IMR-90 (cell line): Measurements from ENCODE around the gene FAM20C. TPM values are rescaled to one million over a fixed set of nuclear protein-coding genes. Genes with fewer than 3 reads are reported as not detected.

Source experiments
- ATAC-seq: fragments of 200-7000 bp; cut with Tn5 transposase; 2 replicates; pipeline ENCODE4 v1.9.1; 2020; ENCODE audit warnings: low read depth, mild to moderate bottlenecking, moderate library complexity
- BruUV-seq: library from RNA; stranded (reverse); fragments of 400-500 nt; replicated peaks from 2 replicates; lab custom pipeline; 2021; lab: Mats Ljungman, UMichigan
- CTCF ChIA-PET: fragments of 300-600 bp; formaldehyde crosslinking; extraction: SDS; loops from one replicate; lab custom pipeline; 2021; ENCODE audit warnings: antibody characterized with exemption; lab: Yijun Ruan, JAX
- POLR2A ChIA-PET: fragments of 300-600 bp; sonication (Branson Sonifier 250); formaldehyde crosslinking; loops from one replicate; lab custom pipeline; 2022; ENCODE audit warnings: antibody characterized with exemption; ENCODE audit not compliant: unreplicated experiment; lab: Charles Lee
- DNase-seq: peaks from one replicate; pipeline ENCODE4 v3.0.0; 2013
- H2AFZ ChIP-seq: replicated peaks from 2 replicates; pipeline ENCODE3; 2013; ENCODE audit warnings: low read length, mild to moderate bottlenecking; ENCODE audit not compliant: poor library complexity
- H2AK5ac ChIP-seq: 2 replicates; pipeline ENCODE4 v1.6.1; 2013; ENCODE audit warnings: low read depth, low read length, inconsistent platforms
- H2AK9ac ChIP-seq: replicated peaks from 2 replicates; pipeline ENCODE3; 2013; ENCODE audit warnings: mild to moderate bottlenecking, low read depth, low read length, moderate library complexity; ENCODE audit not compliant: poor library complexity
- H2BK120ac ChIP-seq: 2 replicates; pipeline ENCODE4 v1.6.1; 2013; ENCODE audit warnings: low read depth, low read length, inconsistent platforms
- H2BK15ac ChIP-seq: 3 replicates; pipeline ENCODE4 v1.6.1; 2013; ENCODE audit warnings: low read depth, low read length, inconsistent platforms
- H2BK20ac ChIP-seq: 2 replicates; pipeline ENCODE4 v1.6.1; 2013; ENCODE audit warnings: low read depth, mild to moderate bottlenecking, inconsistent platforms, low read length, moderate library complexity
- H2BK5ac ChIP-seq: 2 replicates; pipeline ENCODE4 v1.6.1; 2013; ENCODE audit warnings: mild to moderate bottlenecking, low read depth, low read length, inconsistent platforms; ENCODE audit not compliant: poor library complexity, severe bottlenecking
- H3K14ac ChIP-seq: replicated peaks from 2 replicates; pipeline ENCODE4 v1.6.1; 2013; ENCODE audit warnings: low read depth, low read length, inconsistent platforms
- H3K18ac ChIP-seq: 2 replicates; pipeline ENCODE4 v1.6.1; 2013; ENCODE audit warnings: low read depth, low read length, control low read depth
- H3K23ac ChIP-seq: 2 replicates; pipeline ENCODE4 v1.6.1; 2013; ENCODE audit warnings: low read depth, low read length, inconsistent platforms
- H3K27ac ChIP-seq: 2 replicates; pipeline ENCODE4 v1.5.1; 2013; ENCODE audit warnings: mild to moderate bottlenecking, control low read depth, low read length; ENCODE audit not compliant: insufficient read depth
- H3K27me3 ChIP-seq: 2 replicates; pipeline ENCODE4 v1.6.1; 2013; ENCODE audit warnings: low read length; ENCODE audit not compliant: control insufficient read depth, insufficient read depth
- H3K36me3 ChIP-seq: 2 replicates; pipeline ENCODE4 v1.6.1; 2013; ENCODE audit warnings: low read length, mixed read lengths; ENCODE audit not compliant: control insufficient read depth, insufficient read depth
- H3K4ac ChIP-seq: 2 replicates; pipeline ENCODE4 v1.6.1; 2013; ENCODE audit warnings: low read depth, low read length, inconsistent platforms
- H3K4me1 ChIP-seq: 2 replicates; pipeline ENCODE4 v1.6.1; 2013; ENCODE audit warnings: low read length, mixed read lengths; ENCODE audit not compliant: control insufficient read depth, insufficient read depth
- H3K4me2 ChIP-seq: 2 replicates; pipeline ENCODE4 v1.6.1; 2013; ENCODE audit warnings: low read depth, mild to moderate bottlenecking, control low read depth, low read length, moderate library complexity
- H3K4me3 ChIP-seq: 2 replicates; pipeline ENCODE4 v1.5.1; 2013; ENCODE audit warnings: low read depth, mild to moderate bottlenecking, control low read depth, low read length, moderate library complexity; ENCODE audit not compliant: insufficient read depth
- H3K56ac ChIP-seq: 2 replicates; pipeline ENCODE4 v1.6.1; 2013; ENCODE audit warnings: low read length, inconsistent platforms; ENCODE audit not compliant: insufficient read depth; ENCODE audit errors: extremely low read depth
- H3K79me1 ChIP-seq, 2 experiments: 2 replicates each; pipeline ENCODE4 v1.6.1; 2013; ENCODE audit warnings: low read length in 2 of 2, inconsistent platforms in 1 of 2, low read depth in 1 of 2
- H3K9ac ChIP-seq: 2 replicates; pipeline ENCODE4 v1.6.1; 2013; ENCODE audit warnings: low read depth, low read length, control low read depth
- H3K9me1 ChIP-seq: 2 replicates; pipeline ENCODE4 v1.6.1; 2013; ENCODE audit warnings: low read length, inconsistent platforms; ENCODE audit not compliant: insufficient read depth
- H3K9me3 ChIP-seq: 2 replicates; pipeline ENCODE4 v1.6.1; 2013; ENCODE audit warnings: low read length; ENCODE audit not compliant: control insufficient read depth, insufficient read depth
- H4K20me1 ChIP-seq: 2 replicates; pipeline ENCODE4 v1.6.1; 2013; ENCODE audit warnings: low read length, inconsistent platforms; ENCODE audit not compliant: insufficient read depth
- H4K5ac ChIP-seq: 2 replicates; pipeline ENCODE4 v1.6.1; 2013; ENCODE audit warnings: mild to moderate bottlenecking, low read depth, low read length, control low read depth
- H4K8ac ChIP-seq, 2 experiments: 2 replicates each; pipeline ENCODE4 v1.6.1; 2013; ENCODE audit warnings: low read depth in 2 of 2, low read length in 2 of 2, control low read depth in 1 of 2, inconsistent platforms in 1 of 2
- H4K91ac ChIP-seq: 2 replicates; pipeline ENCODE4 v1.6.1; 2013; ENCODE audit warnings: low read depth, low read length, inconsistent platforms; ENCODE audit not compliant: insufficient read depth
- BHLHE40 ChIP-seq: fragments of 150-350 bp; IDR thresholded peaks from 2 replicates; pipeline ENCODE4 v1.6.1; 2016; ENCODE audit warnings: mild to moderate bottlenecking, low read depth, low read length
- CHD1 ChIP-seq: IDR thresholded peaks from 2 replicates; pipeline ENCODE4 v1.6.1; 2012; ENCODE audit warnings: low read depth, low read length, improper control_type of control experiment
- FOS ChIP-seq: fragments of 150-350 bp; IDR thresholded peaks from 2 replicates; pipeline ENCODE4 v1.6.1; 2016; ENCODE audit warnings: low read depth, low read length
- MAFK ChIP-seq: IDR thresholded peaks from 2 replicates; pipeline ENCODE4 v1.6.1; 2012; ENCODE audit warnings: low read depth, low read length, improper control_type of control experiment
- NFE2L2 ChIP-seq: fragments of 150-350 bp; IDR thresholded peaks from 2 replicates; pipeline ENCODE4 v1.6.1; 2016; ENCODE audit warnings: low read depth, mild to moderate bottlenecking, low read length
- POLR2A ChIP-seq: IDR thresholded peaks from 2 replicates; pipeline ENCODE4 v1.6.1; 2012; ENCODE audit warnings: mild to moderate bottlenecking, low read depth, low read length
- WGBS, 2 experiments: methylation state at CpG; one replicate each; pipeline versions ENCODE4 v1.1.5 to v1.1.7; 2013; ENCODE audit warnings: missing lambda C conversion rate in 2 of 2; ENCODE audit not compliant: insufficient read length in 1 of 2; ENCODE audit errors: extremely low coverage in 2 of 2; 5-methylcytosine and 5-hydroxymethylcytosine counted together
- dilution Hi-C: fragments of 300-500 bp; cut with HindIII; formaldehyde crosslinking; loops from one replicate; pipeline ENCODE4 v1.14.3; 2018; ENCODE audit warnings: low sequenced_read_pairs; ENCODE audit not compliant: unreplicated experiment
- in situ Hi-C: fragments of 300-500 bp; cut with MboI; formaldehyde crosslinking; loops from 3 replicates; pipeline ENCODE4 v1.14.3; 2019; ENCODE audit warnings: low sequenced_read_pairs, inconsistent platforms, mixed read lengths
- intact Hi-C: fragments of 100-400 bp; cut with micrococcal nuclease; formaldehyde crosslinking; loops from 2 replicates; pipeline ENCODE4 v1.10.0; 2022
- polyA plus RNA-seq, 3 experiments: library from polyadenylated mRNA; depleted of rRNA; stranded (reverse); fragments of >200 nt; gene quantifications; 2 replicates each; pipeline ENCODE4 v1.2.3, GENCODE V29; 2012; ENCODE audit warnings: low replicate concordance in 1 of 3
- total RNA-seq: library from RNA; depleted of rRNA; stranded (reverse); fragments of >200 nt; gene quantifications from 2 replicates; pipeline ENCODE4 v1.2.3, GENCODE V29; 2012

FAM20C gene
- total and polyA plus RNA-seq, 2 of the 4 experiments (the other 2 are of a cell fraction), result 7.7 to 36.6 TPM

DNA sequence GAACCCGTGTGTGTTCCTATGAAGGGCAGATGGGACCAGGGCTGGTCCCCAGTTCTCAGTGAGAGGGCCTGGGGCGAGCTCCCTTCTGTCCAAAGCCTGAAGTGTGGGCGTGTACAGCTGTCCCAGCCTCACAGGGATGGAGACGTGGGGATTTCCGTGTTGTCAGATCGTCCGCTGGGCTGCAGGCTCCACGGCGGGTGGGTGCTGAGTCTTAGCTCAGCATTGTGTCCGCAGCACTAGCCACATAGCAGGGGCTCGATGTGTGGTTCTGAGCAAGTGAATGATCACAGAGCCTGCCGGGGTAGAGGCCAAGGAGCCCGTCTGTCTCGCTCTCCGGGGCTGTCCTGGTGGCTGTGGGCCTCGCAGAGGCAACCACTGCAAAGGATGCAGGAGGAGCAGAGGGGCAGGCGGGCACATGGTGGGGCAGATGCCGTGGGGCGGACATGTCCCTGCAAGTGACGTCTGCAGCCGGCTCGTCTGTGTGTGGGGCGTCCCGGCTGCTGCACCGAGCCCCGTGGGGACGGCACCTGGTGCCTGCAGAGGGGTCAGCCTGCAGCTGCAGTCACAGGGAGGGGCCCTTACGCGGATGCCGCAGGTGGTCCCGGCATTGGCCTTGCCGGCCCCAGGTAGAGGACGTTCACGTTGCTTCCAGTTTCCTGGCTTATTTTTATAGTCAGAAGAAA lies 30.9 kb downstream of the FAM20C start (continued):
- TF ChIP-seq MAFK, result no peak

GRCh38 chr7:223861-224260 lies 31.5 kb downstream of the FAM20C start:
- no peak overlapping the region for H3K18ac ChIP-seq
- H4K5ac ChIP-seq, result no peak overlapping the region
- ChIA-PET CTCF (no interaction called here), POLR2A (no interaction called here)
- BruUV-seq, result no TSS peak
- H3K9ac ChIP-seq, result no peak overlapping the region
- H3K14ac ChIP-seq, result no peak overlapping the region
- no peaks in the 10 kb centered on the region for H3K27me3 ChIP-seq
- no peak overlapping the region for H3K23ac ChIP-seq
- dilution Hi-C loops (no loop called here), intact Hi-C loops (no loop called here), in situ Hi-C loops (no loop called here)
- no peak overlapping the region for H2AK9ac ChIP-seq
- no peak overlapping the region for H2BK15ac ChIP-seq
- DNase-seq, result no peak
- ATAC-seq, result no peak
- no peak overlapping the region for H2BK120ac ChIP-seq
- H3K4me2 ChIP-seq, result no peak overlapping the region
- TF ChIP-seq FOS, result no peak
- TF ChIP-seq POLR2A, result no peak
- TF ChIP-seq BHLHE40, result no peak
- TF ChIP-seq CHD1, result no peak
- TF ChIP-seq NFE2L2, result no peak
- peaks cover 39% of the 10 kb centered on the region for H3K4me1 ChIP-seq
- no peak overlapping the region for H3K27ac ChIP-seq
- peaks cover 33% of the 10 kb centered on the region for H3K9me1 ChIP-seq
- H4K8ac ChIP-seq, result no peak overlapping the region
- H2AK5ac ChIP-seq, result no peak overlapping the region
- no peak overlapping the region for H2BK5ac ChIP-seq
- peaks cover 21% of the 10 kb centered on the region for H4K20me1 ChIP-seq
- no peak overlapping the region for H3K4ac ChIP-seq
- H2BK20ac ChIP-seq, result no peak overlapping the region
- no peak overlapping the region for H3K4me3 ChIP-seq
- no peaks in the 10 kb centered on the region for H3K9me3 ChIP-seq
- peaks cover 43% of the 10 kb centered on the region for H3K36me3 ChIP-seq
- 94% methylated on average over 13 of the region's 29 CpGs; no CpG with 5 or more reads in 1 of the 2 experiments for WGBS, 2 experiments
- H3K79me1 ChIP-seq, result peaks cover 26 to 63% of the 10 kb centered on the region in 2 experiments
- no peak overlapping the region for H4K91ac ChIP-seq
- H3K56ac ChIP-seq, result no peak overlapping the region
- H2AFZ ChIP-seq, result no peak overlapping the region
